T-helper 2 cell treated with Interferon-gamma antibody and Interleukin-4, amounts not matched to agents 100 ng/mL and 5 ng/mL, for 36 hours (primary cell): ENCODE measurements around the gene MPP4. TPM values are rescaled to one million over a fixed set of nuclear protein-coding genes. Genes with fewer than 3 reads are reported as not detected.

Experiments
- intact Hi-C: fragments of 100-400 bp; cut with micrococcal nuclease; formaldehyde crosslinking; loops from one replicate; pipeline ENCODE4 v1.15.1; 2023
- total RNA-seq: library from RNA; stranded (reverse); gene quantifications from 2 replicates; pipeline ENCODE4 v1.2.3, GENCODE V29; 2022

Gene MPP4, protein sequence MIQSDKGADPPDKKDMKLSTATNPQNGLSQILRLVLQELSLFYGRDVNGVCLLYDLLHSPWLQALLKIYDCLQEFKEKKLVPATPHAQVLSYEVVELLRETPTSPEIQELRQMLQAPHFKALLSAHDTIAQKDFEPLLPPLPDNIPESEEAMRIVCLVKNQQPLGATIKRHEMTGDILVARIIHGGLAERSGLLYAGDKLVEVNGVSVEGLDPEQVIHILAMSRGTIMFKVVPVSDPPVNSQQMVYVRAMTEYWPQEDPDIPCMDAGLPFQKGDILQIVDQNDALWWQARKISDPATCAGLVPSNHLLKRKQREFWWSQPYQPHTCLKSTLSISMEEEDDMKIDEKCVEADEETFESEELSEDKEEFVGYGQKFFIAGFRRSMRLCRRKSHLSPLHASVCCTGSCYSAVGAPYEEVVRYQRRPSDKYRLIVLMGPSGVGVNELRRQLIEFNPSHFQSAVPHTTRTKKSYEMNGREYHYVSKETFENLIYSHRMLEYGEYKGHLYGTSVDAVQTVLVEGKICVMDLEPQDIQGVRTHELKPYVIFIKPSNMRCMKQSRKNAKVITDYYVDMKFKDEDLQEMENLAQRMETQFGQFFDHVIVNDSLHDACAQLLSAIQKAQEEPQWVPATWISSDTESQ
- total RNA-seq, result not detected in 2 replicates

DNA sequence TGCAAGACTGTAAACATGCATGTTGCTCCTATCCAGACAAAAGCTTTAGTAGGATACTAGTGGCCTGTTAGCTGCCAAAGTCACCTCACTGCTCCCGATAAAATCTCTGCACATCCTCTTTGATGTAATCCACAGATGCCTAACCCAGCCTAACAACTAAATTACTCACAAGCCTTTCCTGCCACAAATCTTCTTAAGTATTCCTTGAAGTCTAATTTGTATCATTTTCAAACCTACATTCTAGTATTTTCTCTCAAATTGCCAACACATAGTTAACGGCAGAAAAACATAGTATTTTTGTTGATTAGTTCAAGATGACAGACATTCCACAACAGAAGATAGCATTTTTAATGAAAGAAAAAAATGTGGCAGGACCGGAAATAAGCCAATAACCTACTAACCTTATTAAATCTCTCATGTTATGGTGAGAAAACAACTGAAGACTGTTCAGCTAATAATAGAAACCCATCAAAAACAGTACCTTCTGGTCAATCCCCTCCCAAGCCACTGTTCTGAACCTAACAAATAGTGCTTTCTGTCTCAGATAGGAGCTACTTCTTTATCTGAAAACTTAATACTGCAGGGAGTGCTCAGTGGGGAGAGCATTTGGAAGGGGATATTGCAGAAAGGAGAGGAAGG is at the start of gene MPP4:
MPP4 (minus strand) TSS at position 57 of the 639 bp plus-strand sequence. CDS start 4,690 bp downstream, outside the sequence.
- intact Hi-C loops, result no loop called here

DNA sequence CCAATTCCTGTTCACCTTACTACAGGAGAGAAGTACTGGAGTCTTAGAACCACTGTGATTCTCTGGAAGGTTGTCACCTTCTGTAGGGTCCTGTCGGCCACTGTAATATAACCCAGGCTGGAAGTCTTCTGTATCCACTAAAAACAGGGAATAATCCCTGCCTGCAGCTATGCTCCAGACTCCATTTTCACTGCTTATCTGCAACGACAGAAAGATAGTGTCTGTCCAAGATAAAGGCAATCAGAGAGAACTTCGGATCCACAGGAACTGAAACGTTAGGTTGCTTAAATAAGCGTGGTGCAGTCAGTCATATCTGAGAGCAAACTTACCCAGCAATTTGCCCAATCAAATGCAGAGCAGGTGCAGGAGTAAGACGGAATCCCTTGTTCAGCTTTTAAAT is 48.1 kb upstream of the MPP4 start:
- intact Hi-C loops, result no loop called here

DNA sequence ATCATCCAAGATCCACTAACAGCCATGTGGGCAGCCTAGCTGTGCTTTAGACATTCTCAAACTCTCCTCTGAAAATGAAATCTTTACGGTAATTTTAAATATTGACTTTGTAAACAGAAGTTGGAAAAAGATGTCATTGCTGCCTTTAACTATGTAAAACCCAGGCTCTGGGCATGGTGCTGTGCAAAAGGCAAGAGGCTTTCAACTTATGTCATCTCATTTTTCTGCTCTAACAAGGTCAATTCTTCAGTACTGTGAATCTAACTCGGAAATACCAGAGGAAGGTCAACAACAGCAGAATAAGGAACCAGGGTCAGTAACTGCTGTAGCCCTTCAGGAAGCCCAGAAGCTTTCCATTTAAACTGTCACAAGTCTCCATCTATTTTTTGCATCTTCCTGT is 37.0 kb upstream of the MPP4 start:
- intact Hi-C loops, result no loop called here

DNA sequence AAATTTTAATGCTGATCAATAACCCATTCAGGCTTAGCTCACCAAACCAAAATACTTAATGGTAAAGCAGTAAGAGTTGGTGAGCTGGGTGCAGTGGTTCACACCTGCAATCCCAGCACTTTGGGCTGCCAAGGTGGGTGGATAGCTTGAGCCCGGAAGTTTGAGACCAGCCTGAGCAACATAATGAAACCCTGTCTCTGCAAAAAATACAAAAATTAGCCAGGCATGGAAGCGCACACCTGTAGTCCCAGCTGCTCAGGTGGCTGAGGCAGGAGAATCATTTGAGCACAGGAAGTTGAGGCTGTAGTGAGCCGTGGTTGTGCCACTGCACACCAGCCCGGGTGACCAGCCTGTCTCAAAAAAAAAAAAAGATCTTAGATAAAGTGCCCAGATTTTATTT is 35.7 kb upstream of the MPP4 start:
- intact Hi-C loops, result no loop called here

DNA sequence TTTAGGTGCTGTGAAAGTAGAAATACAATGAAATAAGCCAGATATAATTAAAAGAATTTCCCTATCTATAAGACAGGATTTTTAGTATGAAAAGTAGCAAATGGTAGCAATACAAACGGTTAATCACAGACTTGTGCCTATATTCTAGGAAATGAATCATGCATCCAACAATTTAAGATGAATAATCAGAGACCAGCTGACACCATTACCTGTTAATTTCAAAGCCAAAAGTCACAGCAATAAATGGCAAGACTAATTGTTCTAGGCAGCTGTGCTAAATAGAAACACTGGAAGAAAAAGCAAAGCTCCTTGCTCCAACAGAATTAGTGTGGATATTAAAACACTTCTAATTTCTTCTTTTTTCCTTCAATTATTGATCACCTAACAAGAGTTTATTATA is 35.1 kb upstream of the MPP4 start:
- intact Hi-C loops, result no loop called here

DNA sequence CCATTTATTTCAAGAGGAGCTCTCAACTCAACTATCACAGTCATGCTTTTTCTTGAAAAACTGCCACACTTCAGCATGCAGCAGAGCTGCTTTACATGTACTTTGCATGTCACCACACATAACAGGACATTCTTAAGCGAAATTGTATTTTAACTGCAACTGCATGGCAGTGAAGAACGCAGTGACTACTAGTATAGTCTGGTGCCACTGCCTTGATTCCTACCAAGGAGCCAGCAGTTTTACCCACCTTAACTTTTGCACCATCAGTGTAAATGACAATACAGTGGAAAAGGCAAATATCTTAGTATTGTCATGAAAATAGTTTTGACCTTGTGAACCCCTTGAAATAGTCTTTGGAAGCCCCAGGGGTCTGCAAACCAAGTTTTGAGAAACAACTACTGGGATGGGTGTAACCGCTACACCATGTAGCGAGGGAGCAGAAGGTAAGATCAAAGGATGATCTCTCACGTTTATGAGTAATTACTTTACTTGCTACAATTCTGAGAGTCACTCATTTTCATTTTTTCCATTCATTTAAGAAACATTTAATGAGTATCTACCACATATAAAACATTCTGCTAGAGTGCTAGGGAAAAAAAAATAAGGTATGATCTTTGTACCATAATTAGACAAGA is 32.3 kb upstream of the MPP4 start:
- intact Hi-C loops, result no loop called here

DNA sequence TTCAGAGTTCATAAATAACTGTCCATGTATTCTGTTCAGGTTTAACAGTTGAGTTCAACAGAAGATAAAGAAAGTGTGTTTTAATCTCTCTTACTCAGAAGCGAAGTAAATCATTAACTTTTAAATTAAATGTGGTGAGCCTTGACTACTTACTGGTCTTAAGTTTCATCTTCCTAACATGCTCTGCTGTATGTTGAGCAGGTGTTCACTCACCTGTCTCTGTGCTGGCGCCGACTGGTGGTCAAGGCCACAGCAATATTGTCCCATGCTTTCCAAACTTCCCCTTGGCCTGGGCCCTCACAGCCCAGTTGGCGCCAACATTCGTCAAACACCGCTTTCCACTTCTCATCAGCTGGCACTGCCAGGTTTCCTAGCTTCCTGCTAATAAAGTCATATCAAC is 17.0 kb upstream of the MPP4 start:
- intact Hi-C loops, result no loop called here

DNA sequence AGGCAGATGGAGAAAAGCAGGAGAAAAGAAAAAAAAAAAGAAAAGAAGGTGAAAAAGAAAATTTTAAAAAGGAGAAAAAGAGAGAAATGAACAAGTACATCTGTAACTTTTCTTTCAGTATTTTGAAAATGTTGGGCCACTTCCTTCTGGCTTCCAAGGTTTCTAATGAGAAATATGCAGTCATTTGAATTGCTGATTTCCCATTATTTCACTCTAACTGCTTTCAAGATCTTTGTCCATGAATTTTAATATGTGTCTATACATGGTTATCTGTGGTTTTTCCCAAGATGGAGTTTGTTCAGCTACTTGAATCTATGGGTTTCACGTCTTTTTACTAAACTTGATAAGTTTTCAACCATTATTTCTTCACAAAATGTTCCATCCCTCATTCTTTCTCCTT is 14.3 kb upstream of the MPP4 start:
- intact Hi-C loops, result no loop called here

DNA sequence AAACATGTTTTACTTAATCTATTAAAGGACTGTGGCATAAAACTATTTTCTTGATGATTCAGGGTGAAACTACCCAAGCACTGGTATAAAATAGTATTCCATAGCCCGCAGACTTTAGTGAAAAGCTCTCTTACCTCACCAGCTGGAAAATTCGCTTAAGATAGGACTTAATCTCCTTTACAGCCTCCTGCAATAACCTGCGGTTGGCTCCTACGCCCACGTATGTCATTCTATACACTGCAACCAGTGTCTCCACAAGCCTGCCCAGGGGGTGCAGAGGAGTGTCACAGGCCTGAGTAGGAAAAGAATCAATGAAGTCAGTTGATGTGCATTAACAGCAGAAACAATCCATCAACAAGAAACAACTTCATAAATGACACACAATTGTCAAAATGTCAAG is 11.3 kb upstream of the MPP4 start:
- intact Hi-C loops, result no loop called here

DNA sequence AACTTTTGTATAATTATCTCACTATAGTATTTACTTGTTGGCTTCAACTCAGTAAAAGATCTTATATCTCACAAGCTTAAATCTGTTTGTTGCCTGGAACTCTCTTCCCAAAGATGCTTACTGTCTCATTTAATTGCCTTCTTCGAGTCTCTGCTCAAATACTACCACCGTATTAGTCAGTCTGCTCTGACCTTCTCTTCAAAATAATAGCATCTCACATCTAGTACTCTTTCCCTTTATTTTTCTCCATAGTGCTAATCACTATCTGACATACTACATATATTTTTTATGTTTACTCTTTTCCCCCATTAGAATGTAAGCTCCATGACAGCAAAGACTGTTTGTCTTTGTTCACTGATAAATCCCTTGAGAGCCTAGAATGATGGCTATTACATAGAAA is 10.6 kb upstream of the MPP4 start:
- intact Hi-C loops, result no loop called here

DNA sequence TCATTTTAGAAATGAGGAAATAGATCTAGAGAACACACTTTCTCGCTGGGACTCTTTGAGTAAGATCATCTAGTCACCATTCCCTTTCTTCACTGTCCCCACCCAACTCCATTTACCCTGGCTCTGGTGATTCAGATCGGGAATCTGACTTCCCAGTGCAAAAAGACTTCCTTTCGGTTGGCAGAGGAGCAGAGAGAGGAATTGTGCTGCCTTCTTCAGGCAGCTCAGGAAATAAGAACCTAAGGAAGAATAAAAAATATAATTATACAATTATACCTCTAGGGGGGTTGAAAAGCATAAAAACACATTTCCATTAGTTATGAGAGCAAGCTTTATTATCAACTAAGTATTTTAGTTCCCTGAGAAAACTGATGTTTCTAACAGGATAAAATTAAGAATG is 9.3 kb upstream of the MPP4 start:
- intact Hi-C loops, result no loop called here

DNA sequence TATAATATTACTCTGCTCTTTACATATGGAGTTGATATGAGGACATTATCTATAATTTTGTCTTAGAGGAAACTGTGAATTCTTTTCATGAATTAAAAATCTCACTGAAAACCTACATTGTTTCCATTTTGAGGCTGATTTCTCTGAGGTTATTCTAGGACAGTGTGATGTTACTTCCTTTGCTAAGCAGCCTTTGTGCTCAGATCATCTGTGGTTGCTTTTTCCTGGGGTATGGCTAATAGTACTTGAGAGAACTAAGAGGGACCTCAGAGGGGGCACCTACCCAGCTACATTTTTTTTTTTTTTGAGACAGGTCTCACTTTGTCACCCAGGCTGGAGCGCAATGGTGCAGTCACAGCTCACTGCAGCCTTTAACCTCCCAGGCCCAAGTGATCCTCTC is 8.7 kb upstream of the MPP4 start:
- intact Hi-C loops, result no loop called here

DNA sequence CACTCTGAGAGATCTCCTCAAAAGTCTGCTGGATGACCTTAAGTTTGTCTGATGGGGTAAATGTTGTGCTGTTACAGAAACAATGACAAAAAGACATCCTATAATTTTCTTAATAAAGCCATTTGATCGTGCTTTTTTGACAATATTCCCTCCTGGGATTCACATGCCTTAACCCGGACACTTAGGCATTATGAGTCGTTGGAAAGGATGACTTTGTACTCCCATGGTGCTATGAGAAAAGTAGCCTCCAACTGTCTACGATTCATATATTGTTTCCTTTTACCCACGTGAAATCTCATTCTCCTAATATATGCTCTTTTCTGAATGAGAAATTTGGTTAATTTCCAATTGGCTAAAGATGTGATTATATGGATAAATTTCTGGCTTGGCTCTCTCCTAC is 6.1 kb upstream of the MPP4 start:
- intact Hi-C loops, result no loop called here

DNA sequence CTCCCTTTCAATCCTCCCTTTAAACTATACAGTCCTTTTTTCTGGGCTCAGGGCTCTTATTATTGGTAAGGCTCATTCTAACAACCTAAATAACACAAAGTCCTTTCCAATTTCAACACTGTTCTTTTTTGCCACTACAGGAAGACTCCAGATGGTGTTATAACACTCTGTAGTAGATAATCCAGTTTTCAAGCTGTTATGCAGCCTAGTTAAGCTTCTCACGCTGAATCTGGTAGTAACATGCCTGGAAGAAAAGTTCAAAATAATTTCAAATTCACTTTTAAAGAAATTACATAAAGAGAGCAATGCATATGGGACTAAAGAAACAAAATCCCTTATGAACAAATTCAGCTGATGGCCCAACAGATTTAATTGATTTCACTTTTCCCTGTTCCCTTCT is 3.2 kb upstream of the MPP4 start:
- intact Hi-C loops, result no loop called here

DNA sequence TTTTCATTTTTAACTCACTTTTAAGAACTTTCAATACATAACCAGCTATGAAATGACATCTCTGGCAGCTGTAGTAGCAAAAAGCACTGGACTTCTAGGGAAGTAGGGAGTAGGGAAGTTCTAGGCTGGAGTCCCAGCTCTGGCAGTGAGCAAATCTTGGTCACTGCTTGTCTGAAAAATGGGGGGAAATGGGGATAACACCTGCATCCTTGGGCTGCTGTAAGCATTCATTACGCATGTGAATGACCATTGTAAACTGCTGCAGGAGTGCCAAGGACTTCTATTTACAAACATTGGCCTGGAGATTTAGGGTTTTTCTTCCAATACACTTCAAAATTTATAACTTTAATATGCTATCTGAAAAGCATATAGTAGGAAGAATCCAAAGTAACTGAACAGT is 972 bp upstream of the MPP4 start:
- intact Hi-C loops, result no loop called here

DNA sequence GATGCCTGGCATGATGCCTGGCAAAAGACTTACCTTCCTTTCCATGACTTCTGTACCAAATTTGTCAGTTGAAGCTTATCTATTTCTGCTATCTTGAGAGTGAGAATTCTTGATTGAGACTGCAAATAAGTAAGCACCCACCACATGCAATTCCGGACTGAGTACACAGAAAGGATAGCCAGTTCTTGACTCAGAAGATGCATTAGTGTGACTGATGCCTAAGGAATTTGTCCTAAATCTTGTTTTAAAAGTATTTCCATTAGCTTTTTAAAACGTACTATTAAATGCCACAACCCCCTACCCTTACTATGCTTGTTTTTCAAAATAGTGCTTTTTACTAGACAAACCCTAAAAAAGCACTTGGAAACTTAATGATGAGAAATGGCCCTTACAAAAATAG is 545 bp downstream of the MPP4 start:
- intact Hi-C loops, result no loop called here

DNA sequence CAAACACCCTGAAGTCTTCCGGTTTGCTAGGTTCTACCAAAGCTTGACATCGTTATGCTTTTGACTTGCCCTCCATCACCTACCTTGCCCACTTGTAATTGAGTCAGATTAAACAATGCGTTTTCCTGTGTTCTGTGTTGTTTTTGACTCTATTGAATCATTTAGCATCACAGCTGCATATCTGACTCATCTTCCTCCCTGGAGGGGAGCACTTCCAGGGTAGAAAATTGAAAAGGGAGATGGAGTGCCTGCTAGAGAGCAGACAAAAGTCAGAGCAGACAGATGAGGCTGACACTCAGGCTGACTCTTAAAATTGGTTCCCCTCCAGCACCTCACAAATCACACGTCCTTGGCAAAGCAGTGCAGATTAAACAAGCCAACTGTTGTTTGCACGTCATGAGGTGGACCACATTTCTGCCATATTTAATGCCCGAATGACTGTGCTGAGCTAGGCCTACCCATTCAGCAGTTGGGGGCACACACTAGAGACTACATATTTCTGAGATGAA is 2.2 kb downstream of the MPP4 start:
- intact Hi-C loops, result no loop called here

DNA sequence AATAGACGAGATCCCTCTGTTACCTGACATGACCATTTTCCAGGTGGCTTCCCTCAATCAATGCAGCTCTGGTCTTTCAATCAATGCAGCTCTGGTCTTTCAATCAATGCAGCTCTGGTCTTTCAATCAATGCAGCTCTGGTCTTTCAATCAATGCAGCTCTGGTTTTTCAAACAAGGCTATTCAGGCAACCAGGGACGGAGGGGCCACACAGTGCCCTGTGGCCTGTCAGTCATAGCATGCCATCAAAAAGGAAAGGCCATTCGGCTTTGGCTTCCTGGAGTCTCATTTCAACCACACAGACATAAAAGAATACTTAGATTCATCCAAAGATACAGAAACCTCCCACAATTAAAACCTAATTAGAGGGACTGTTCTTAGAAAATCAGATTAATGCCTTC is 13.3 kb downstream of the MPP4 start:
- intact Hi-C loops, result no loop called here

DNA sequence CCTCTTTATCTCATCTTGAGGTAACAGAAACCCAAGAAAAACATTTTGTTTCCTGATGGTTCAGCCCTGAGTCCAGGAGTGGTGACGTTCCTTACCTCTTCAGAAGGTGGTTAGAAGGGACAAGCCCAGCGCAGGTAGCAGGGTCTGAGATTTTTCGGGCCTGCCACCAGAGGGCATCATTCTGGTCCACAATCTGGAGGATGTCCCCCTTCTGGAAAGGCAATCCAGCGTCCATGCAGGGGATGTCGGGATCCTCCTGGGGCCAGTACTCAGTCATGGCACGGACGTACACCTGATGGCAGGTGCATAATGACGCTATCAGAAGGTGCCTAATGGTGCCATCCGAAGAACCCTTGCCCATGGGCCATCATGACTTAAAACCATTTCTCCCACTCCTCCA is 17.7 kb downstream of the MPP4 start:
- intact Hi-C loops, result no loop called here

DNA sequence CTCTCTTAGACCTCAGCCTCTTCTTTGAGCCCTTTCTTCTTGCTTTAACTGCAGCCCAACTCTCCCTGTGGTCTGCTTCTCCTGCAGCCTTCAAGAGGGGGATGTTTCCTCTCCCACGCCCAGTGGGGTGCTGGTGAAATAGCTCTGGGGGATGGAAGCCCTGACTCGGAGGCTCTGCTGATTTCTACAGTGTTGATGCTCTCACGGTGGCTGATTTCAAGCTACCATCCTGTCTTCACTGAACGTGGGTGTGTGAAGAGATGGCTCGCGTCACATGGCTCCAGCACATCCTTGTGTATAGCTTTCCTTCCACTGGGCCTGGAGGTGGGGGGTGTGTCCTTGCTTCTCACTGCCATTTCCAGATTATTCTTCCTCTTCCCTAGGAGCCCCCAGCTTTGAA is 20.0 kb downstream of the MPP4 start:
- intact Hi-C loops, result no loop called here

DNA sequence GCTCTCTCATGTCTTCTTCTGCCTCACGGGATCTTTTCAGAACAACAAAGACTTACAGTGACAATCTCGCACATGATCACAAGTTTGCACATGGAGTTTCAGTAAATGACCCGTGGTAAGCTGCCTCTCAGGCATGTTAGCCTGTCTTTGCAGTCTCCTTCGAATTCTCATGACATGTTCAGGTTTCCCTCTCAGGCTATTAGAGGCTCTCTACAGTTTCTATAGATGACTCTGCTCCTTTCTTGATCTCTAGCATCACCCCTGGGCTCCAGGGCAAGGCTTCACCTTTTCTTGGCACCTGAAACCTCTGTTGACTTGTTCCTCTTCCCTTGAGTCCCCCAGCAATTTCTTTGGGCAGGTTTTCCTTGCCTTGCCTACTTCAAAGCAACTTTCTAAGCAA is 23.0 kb downstream of the MPP4 start:
- intact Hi-C loops, result no loop called here

DNA sequence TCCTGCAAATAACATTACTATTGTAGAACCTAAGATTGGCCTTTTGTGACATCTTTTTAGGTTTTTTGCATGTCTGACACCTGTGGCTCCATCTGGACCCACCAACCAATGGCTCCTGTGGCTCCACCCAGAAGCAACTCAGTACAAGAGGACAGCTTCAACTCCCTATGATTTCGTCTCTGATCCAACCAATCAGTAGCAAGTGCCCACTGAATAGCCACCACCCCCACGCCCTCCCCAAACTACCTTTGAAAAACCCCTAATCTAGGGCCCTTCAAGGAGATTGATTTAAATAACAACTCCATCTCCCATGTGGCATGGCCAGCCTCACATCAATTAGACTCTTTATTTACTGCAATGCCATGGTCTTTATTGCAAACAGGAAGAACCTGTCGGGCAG is 23.6 kb downstream of the MPP4 start:
- intact Hi-C loops, result no loop called here
